T47D (cell line): ENCODE measurements around the gene CACNA1A.
A peak's percentile ranks its signal among the peaks of the same experiment; 100 is the strongest.
"Not testable (repeated sequence)": the region's sequence is repeated elsewhere in the genome, so short reads cannot be mapped to it uniquely, and the experiment has no call there.

Experiments used
- DNase-seq, 2 experiments: peaks; one replicate each; pipeline versions ENCODE4 v3.0.0 to v3.0.0-alpha.2; 2011 to 2012; ENCODE audit warnings: low read depth in 1 of 2, low spot score in 1 of 2
- JUND ChIP-seq: IDR thresholded peaks from 2 replicates; pipeline ENCODE4 v1.6.1; 2012; ENCODE audit warnings: low read depth
- in situ Hi-C: cut with HindIII; loops from 2 replicates; pipeline ENCODE4 v1.10.0; 2016; ENCODE audit warnings: low sequenced_read_pairs, low pct_unique_long_range_greater_than_20kb

Gene CACNA1A

DNA sequence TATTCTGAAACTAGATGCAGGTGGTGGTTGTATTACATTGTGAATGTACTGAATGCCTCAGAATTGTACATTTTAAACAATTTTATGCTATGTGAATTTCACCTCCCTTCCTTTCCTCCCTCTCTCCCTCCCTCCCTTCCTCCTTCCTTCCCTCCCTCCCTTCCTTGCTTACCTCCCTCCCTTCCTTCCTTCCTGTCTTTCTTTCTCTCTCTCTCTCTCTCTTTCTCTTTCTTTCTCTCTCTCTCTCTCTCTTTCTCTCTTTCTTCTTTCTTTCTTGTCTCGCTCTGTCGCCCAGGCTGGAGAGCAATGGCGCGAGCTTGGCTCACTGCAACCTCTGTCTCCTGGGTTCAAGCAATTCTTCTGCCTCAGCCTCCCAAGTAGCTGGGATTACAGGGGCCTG, 318.9 kb downstream of the CACNA1A start:
- in situ Hi-C loops: no loop called here
- no peak for TF ChIP-seq JUND
- DNase-seq: no peak

- in situ Hi-C loops, DNase-seq: not testable (repeated sequence)
Measured at GRCh38 chr19:13186688-13187087, 319.6 kb downstream of the CACNA1A start.

- DNase-seq, in situ Hi-C loops: not testable (repeated sequence)
Measured at GRCh38 chr19:13185763-13186657, 320.3 kb downstream of the CACNA1A start.

GRCh38 chr19:13184926-13185325, 321.4 kb downstream of the CACNA1A start:
- in situ Hi-C loops, DNase-seq: not testable (repeated sequence)

GRCh38 chr19:13181747-13182388, 324.4 kb downstream of the CACNA1A start:
- DNase-seq: peak; percentile 26 to 35
- in situ Hi-C loops: no loop called here
- no peak for TF ChIP-seq JUND

DNA sequence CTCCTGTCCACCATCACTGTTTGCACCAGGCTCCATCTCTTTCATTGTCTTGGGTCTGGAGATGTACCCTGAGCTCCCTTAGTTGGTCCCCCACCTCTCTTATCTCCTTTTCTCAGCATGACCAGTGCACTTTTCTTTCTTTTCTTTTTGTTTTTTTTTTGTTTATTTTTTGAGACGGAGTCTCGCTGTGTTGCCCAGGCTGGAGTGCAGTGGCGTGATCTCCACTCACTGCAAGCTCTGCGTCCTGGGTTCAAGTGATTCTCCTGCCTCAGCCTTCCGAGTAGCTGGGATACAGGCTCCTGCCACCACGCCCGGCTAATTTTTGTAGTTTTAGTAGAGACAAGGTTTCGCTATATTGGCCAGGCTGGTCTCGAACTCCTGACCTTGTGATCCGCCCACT, 328.0 kb downstream of the CACNA1A start:
- DNase-seq, in situ Hi-C loops: not testable (repeated sequence)

GRCh38 chr19:13177584-13177983, 328.7 kb downstream of the CACNA1A start:
- in situ Hi-C loops, DNase-seq: not testable (repeated sequence)

DNA sequence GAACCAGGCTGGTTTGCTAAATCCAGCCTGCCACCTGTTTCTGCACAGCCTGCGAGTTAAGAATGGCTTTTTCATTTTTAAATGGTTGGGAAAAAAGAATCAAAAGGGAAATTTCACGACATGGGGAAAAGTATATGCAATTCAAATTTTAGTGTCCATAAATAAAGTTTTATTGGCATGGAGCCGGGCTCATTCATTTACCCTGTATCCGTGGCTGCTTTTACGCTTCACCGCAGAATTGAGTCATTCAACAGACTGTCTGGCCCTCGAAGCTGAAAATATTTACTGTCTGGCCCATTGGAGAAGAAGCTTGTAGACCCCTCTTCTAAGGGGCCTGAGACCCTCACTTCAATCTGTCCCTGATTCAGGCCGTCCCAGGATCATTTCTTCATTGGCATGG, 329.9 kb downstream of the CACNA1A start:
- DNase-seq: no peak
- in situ Hi-C loops: no loop called here
- no peak for TF ChIP-seq JUND

DNA sequence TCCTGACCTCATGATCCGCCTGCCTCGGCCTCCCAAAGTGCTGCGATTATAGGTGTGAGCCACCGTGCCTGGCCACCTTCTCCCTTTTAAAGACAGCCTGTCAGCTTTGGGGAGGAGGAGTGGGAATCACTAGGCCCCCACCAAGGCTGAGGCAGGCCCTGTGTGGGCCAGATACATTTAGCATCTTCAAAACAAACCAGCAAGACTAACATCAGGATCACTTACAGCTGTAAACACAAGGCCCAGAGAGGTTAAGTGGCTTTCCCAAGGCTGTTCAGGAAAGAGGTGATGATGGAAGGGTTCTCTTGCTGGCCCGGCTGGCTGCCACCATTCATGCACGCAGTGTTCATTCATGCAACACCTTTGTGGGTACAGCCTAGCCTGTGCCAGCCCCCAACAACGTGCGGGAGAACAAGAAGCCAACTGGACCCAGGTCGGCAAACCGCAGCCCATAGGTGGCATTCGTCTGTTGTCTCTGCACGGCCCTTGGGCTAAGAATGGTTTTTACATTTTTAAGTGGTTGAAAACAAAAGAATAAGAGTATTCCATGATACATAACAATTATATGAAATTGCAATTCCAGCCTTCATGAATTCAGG, 333.0 kb downstream of the CACNA1A start:
- no peak for TF ChIP-seq JUND
- in situ Hi-C loops: no loop called here
- DNase-seq: no peak

DNA sequence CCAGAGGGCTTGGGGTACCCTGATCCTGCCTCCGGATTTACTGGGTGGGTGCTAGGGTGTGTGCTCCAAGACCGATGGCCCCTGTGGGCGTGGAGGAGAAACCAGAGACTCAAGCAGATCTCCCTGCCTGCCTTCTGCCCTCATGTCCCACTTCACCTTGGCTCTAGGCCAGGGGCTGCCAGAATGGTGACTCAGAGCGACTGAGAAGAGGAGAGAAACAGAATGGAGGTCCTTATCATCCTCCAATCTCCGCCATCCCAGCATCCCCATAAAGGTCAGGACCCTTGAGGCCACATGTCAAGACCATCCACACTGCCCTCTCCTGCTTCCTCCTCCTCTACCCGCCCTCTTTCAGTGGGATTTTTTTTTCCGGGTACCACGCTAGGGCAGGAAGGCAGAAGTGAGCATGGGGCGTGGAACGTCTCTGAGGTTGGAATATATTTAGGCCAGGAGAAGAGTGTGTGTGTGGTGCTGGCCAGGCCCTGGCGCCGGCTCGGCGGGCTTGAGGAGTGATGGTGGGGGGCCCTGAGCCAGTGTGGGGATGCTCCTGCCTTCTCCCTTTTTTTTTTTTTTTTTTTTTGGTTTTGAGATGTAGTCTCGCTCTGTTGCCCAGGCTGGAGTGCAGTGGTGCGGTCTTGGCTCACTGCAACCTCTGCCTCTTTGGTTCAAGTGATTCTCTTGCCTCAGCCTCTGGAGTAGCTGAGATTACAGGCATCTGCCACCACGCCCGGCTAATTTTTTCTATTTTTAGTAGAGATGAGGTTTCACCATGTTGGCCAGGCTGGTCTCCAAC, 333.7 kb downstream of the CACNA1A start:
- in situ Hi-C loops: no loop called here
- DNase-seq: peak in 1 of 2 experiments; percentile 43
- TF ChIP-seq JUND: no peak

DNA sequence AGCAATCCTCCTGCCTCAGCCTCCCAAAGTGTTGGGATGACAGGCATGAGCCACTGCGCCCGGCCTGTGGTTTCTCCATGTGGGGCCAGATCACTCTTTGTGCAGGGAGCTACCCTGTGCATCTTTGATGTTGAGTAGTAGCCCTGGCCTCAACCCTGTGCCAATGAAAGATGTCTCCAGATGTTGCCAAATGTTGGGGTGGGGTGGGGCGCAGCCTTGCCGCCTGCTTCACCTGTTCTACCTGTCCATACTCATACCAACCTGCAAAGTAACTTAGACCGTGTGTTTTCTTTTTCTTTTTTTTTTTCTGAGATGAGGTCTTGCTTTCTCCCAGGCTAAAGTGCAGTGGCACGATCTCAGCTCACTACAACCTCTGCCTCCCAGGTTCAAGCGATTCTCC, 335.1 kb downstream of the CACNA1A start:
- DNase-seq: no peak
- in situ Hi-C loops: no loop called here
- no peak for TF ChIP-seq JUND

GRCh38 chr19:13169769-13170168, 336.5 kb downstream of the CACNA1A start:
- no peak for TF ChIP-seq JUND
- DNase-seq: peak; percentile 53 to 90
- in situ Hi-C loops: no loop called here

DNA sequence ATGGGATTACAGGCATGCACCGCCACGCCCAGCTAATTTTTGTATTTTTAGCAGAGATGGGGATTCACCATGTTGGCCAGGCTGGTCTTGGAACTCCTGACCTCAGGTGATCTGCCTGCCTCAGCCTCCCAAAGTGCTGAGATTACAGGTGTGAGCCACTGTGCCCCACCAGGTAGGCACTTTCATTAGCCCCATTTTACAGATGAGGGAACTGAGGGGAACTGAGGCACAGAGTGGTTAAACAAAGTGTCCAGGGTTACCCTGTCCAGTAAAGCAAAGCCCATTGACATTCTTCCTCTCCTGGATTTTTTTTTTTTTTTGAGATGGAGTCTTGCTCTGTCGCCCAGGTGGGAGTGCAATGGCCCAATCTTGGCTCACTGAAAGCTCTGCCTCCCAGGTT, 340.1 kb downstream of the CACNA1A start:
- in situ Hi-C loops, DNase-seq: not testable (repeated sequence)
